ENCODE measurements around the gene TOM1.

The TOM1 gene

GRCh38 chr22:35274154-35274871 is 25.4 kb upstream of the TOM1 start:
- Histone ChIP-seq H3K27me3 (ENCODE audit: control insufficient read depth in 1 of 2, insufficient read depth in 2 of 2, low read length in 2 of 2) (no peaks in the 10 kb centered on the region), H3K27ac (ENCODE audit: low read length) (no peak overlapping the region), H3K4me1 (ENCODE audit: control insufficient read depth, insufficient read depth, low read length) (no peaks in the 10 kb centered on the region), H3K4me3 (ENCODE audit: low read length in 2 of 2) (no peak overlapping the region), H3K9ac (ENCODE audit: low read length in 2 of 2) (no peak overlapping the region), H3K36me3 (ENCODE audit: control insufficient read depth in 2 of 2, insufficient read depth in 2 of 2, low read length in 2 of 2) (peaks cover 16 to 19% of the 10 kb centered on the region in 2 donors), H3K9me3 (ENCODE audit: control insufficient read depth in 2 of 2, low read length in 2 of 2) (no peaks in the 10 kb centered on the region)

GRCh38 chr22:35275580-35275979 is 24.1 kb upstream of the TOM1 start:
- H3K9me3 ChIP-seq (ENCODE audit: control insufficient read depth in 2 of 2, low read length in 2 of 2), result no peaks in the 10 kb centered on the region
- peaks cover 14 to 19% of the 10 kb centered on the region in 2 donors for H3K36me3 ChIP-seq (ENCODE audit: control insufficient read depth in 2 of 2, insufficient read depth in 2 of 2, low read length in 2 of 2)
- no peaks in the 10 kb centered on the region for H3K4me1 ChIP-seq (ENCODE audit: control insufficient read depth, insufficient read depth, low read length)
- H3K27ac ChIP-seq (ENCODE audit: low read length), result no peak overlapping the region
- no peak overlapping the region for H3K4me3 ChIP-seq (ENCODE audit: low read length in 2 of 2)
- no peaks in the 10 kb centered on the region for H3K27me3 ChIP-seq (ENCODE audit: control insufficient read depth in 1 of 2, insufficient read depth in 2 of 2, low read length in 2 of 2)
- no peak overlapping the region for H3K9ac ChIP-seq (ENCODE audit: low read length in 2 of 2)

GRCh38 chr22:35276019-35276418 is 23.7 kb upstream of the TOM1 start:
- peaks cover 14 to 19% of the 10 kb centered on the region in 2 donors for H3K36me3 ChIP-seq (ENCODE audit: control insufficient read depth in 2 of 2, insufficient read depth in 2 of 2, low read length in 2 of 2)
- no peak overlapping the region for H3K9ac ChIP-seq (ENCODE audit: low read length in 2 of 2)
- no peak overlapping the region for H3K27ac ChIP-seq (ENCODE audit: low read length)
- no peaks in the 10 kb centered on the region for H3K9me3 ChIP-seq (ENCODE audit: control insufficient read depth in 2 of 2, low read length in 2 of 2)
- no peak overlapping the region for H3K4me3 ChIP-seq (ENCODE audit: low read length in 2 of 2)
- no peaks in the 10 kb centered on the region for H3K27me3 ChIP-seq (ENCODE audit: control insufficient read depth in 1 of 2, insufficient read depth in 2 of 2, low read length in 2 of 2)
- H3K4me1 ChIP-seq (ENCODE audit: control insufficient read depth, insufficient read depth, low read length), result no peaks in the 10 kb centered on the region

- Histone ChIP-seq H3K9ac (ENCODE audit: low read length in 2 of 2) (no peak overlapping the region), H3K27ac (ENCODE audit: low read length) (no peak overlapping the region), H3K4me1 (ENCODE audit: control insufficient read depth, insufficient read depth, low read length) (no peaks in the 10 kb centered on the region), H3K27me3 (ENCODE audit: control insufficient read depth in 1 of 2, insufficient read depth in 2 of 2, low read length in 2 of 2) (no peaks in the 10 kb centered on the region), H3K4me3 (ENCODE audit: low read length in 2 of 2) (no peak overlapping the region), H3K9me3 (ENCODE audit: control insufficient read depth in 2 of 2, low read length in 2 of 2) (no peaks in the 10 kb centered on the region), H3K36me3 (ENCODE audit: control insufficient read depth in 2 of 2, insufficient read depth in 2 of 2, low read length in 2 of 2) (peaks cover 31 to 37% of the 10 kb centered on the region in 2 donors)
Measured at GRCh38 chr22:35288116-35288515, 11.6 kb upstream of the TOM1 start.

GRCh38 chr22:35292786-35293185 is 6.9 kb upstream of the TOM1 start:
- no peak overlapping the region for H3K9ac ChIP-seq (ENCODE audit: low read length in 2 of 2)
- H3K4me3 ChIP-seq (ENCODE audit: low read length in 2 of 2), result no peak overlapping the region
- H3K9me3 ChIP-seq (ENCODE audit: control insufficient read depth in 2 of 2, low read length in 2 of 2), result no peaks in the 10 kb centered on the region
- peaks cover 17 to 35% of the 10 kb centered on the region in 2 donors for H3K36me3 ChIP-seq (ENCODE audit: control insufficient read depth in 2 of 2, insufficient read depth in 2 of 2, low read length in 2 of 2)
- H3K27me3 ChIP-seq (ENCODE audit: control insufficient read depth in 1 of 2, insufficient read depth in 2 of 2, low read length in 2 of 2), result no peaks in the 10 kb centered on the region
- H3K27ac ChIP-seq (ENCODE audit: low read length), result peak overlapping the region; percentile 25
- no peaks in the 10 kb centered on the region for H3K4me1 ChIP-seq (ENCODE audit: control insufficient read depth, insufficient read depth, low read length)

- no peaks in the 10 kb centered on the region for H3K27me3 ChIP-seq (ENCODE audit: control insufficient read depth in 1 of 2, insufficient read depth in 2 of 2, low read length in 2 of 2)
- H3K36me3 ChIP-seq (ENCODE audit: control insufficient read depth in 2 of 2, insufficient read depth in 2 of 2, low read length in 2 of 2), result peaks cover 8 to 21% of the 10 kb centered on the region in 2 donors
- peaks cover 14% of the 10 kb centered on the region for H3K4me1 ChIP-seq (ENCODE audit: control insufficient read depth, insufficient read depth, low read length)
- no peak overlapping the region for H3K27ac ChIP-seq (ENCODE audit: low read length)
- H3K9me3 ChIP-seq (ENCODE audit: control insufficient read depth in 2 of 2, low read length in 2 of 2), result no peaks in the 10 kb centered on the region
- H3K9ac ChIP-seq (ENCODE audit: low read length in 2 of 2), result no peak overlapping the region
- H3K4me3 ChIP-seq (ENCODE audit: low read length in 2 of 2), result no peak overlapping the region
Measured at GRCh38 chr22:35296051-35296450, 3.6 kb upstream of the TOM1 start.

GRCh38 chr22:35299217-35299672 is 449 bp upstream of the TOM1 start:
- Histone ChIP-seq H3K9ac (ENCODE audit: low read length in 2 of 2) (peak overlapping the region; percentile 79 to 97), H3K36me3 (ENCODE audit: control insufficient read depth in 2 of 2, insufficient read depth in 2 of 2, low read length in 2 of 2) (peaks cover 3 to 6% of the 10 kb centered on the region in 2 donors), H3K27ac (ENCODE audit: low read length) (peak overlapping the region; percentile 93), H3K27me3 (ENCODE audit: control insufficient read depth in 1 of 2, insufficient read depth in 2 of 2, low read length in 2 of 2) (no peaks in the 10 kb centered on the region), H3K4me3 (ENCODE audit: low read length in 2 of 2) (peak overlapping the region; percentile 76 to 95), H3K9me3 (ENCODE audit: control insufficient read depth in 2 of 2, low read length in 2 of 2) (no peaks in the 10 kb centered on the region), H3K4me1 (ENCODE audit: control insufficient read depth, insufficient read depth, low read length) (peaks cover 19% of the 10 kb centered on the region)

GRCh38 chr22:35301372-35301874 is 1.7 kb downstream of the TOM1 start:
- H3K4me1 ChIP-seq (ENCODE audit: control insufficient read depth, insufficient read depth, low read length), result peaks cover 19% of the 10 kb centered on the region
- H3K27me3 ChIP-seq (ENCODE audit: control insufficient read depth in 1 of 2, insufficient read depth in 2 of 2, low read length in 2 of 2), result no peaks in the 10 kb centered on the region
- H3K9ac ChIP-seq (ENCODE audit: low read length in 2 of 2), result no peak overlapping the region
- H3K4me3 ChIP-seq (ENCODE audit: low read length in 2 of 2), result peak overlapping the region in 1 of 2 donors; percentile 35
- H3K36me3 ChIP-seq (ENCODE audit: control insufficient read depth in 2 of 2, insufficient read depth in 2 of 2, low read length in 2 of 2), result peaks cover 0 to 5% of the 10 kb centered on the region in 2 donors
- H3K9me3 ChIP-seq (ENCODE audit: control insufficient read depth in 2 of 2, low read length in 2 of 2), result no peaks in the 10 kb centered on the region
- no peak overlapping the region for H3K27ac ChIP-seq (ENCODE audit: low read length)

GRCh38 chr22:35303029-35303624 is 3.4 kb downstream of the TOM1 start:
- Histone ChIP-seq H3K4me1 (ENCODE audit: control insufficient read depth, insufficient read depth, low read length) (peaks cover 19% of the 10 kb centered on the region), H3K9me3 (ENCODE audit: control insufficient read depth in 2 of 2, low read length in 2 of 2) (no peaks in the 10 kb centered on the region), H3K9ac (ENCODE audit: low read length in 2 of 2) (no peak overlapping the region), H3K36me3 (ENCODE audit: control insufficient read depth in 2 of 2, insufficient read depth in 2 of 2, low read length in 2 of 2) (peaks cover 0 to 3% of the 10 kb centered on the region in 2 donors), H3K27me3 (ENCODE audit: control insufficient read depth in 1 of 2, insufficient read depth in 2 of 2, low read length in 2 of 2) (no peaks in the 10 kb centered on the region), H3K4me3 (ENCODE audit: low read length in 2 of 2) (no peak overlapping the region), H3K27ac (ENCODE audit: low read length) (no peak overlapping the region)

GRCh38 chr22:35305525-35306070 is 5.9 kb downstream of the TOM1 start:
- Histone ChIP-seq H3K4me3 (ENCODE audit: low read length in 2 of 2) (no peak overlapping the region), H3K4me1 (ENCODE audit: control insufficient read depth, insufficient read depth, low read length) (peaks cover 9% of the 10 kb centered on the region), H3K27ac (ENCODE audit: low read length) (no peak overlapping the region), H3K9me3 (ENCODE audit: control insufficient read depth in 2 of 2, low read length in 2 of 2) (no peaks in the 10 kb centered on the region), H3K27me3 (ENCODE audit: control insufficient read depth in 1 of 2, insufficient read depth in 2 of 2, low read length in 2 of 2) (no peaks in the 10 kb centered on the region), H3K36me3 (ENCODE audit: control insufficient read depth in 2 of 2, insufficient read depth in 2 of 2, low read length in 2 of 2) (peaks cover 0 to 5% of the 10 kb centered on the region in 2 donors), H3K9ac (ENCODE audit: low read length in 2 of 2) (no peak overlapping the region)

Data from stomach smooth muscle (tissue), 2 donors.